Left lung (tissue), 10 donors: ENCODE results near the gene GDF10. TPM values are rescaled to one million over a fixed set of nuclear protein-coding genes. Genes with fewer than 3 reads are reported as not detected.

ENCODE experiments used
- ATAC-seq: fragments of 200-7000 bp; cut with Tn5 transposase; one replicate; pipeline ENCODE4 v1.9.1; 2020; ENCODE audit warnings: moderate library complexity
- DNase-seq, 4 donors: peaks; one replicate each; pipeline ENCODE4 v3.0.0-alpha.2; 2013 to 2020
- H3K27ac ChIP-seq, 2 donors: fragments of 200-600 bp; sonication (generic) in 1 of 2; one replicate each; pipeline versions ENCODE4 v1.5.0 to v1.8.0; 2020 to 2021
- H3K27me3 ChIP-seq, 2 donors: fragments of 200-600 bp; sonication (generic) in 1 of 2; one replicate each; pipeline versions ENCODE4 v1.5.0 to v1.8.0; 2020 to 2021
- H3K36me3 ChIP-seq, 2 donors: fragments of 200-600 bp; sonication (generic) in 1 of 2; one replicate each; pipeline versions ENCODE4 v1.5.0 to v1.8.0; 2020 to 2021
- H3K4me1 ChIP-seq, 2 donors: fragments of 200-600 bp; one replicate each; pipeline ENCODE4 v1.8.0; 2021
- H3K4me3 ChIP-seq, 2 donors: fragments of 200-600 bp; sonication (generic) in 1 of 2; one replicate each; pipeline versions ENCODE4 v1.5.0 to v1.8.0; 2020 to 2021; ENCODE audit warnings: mild to moderate bottlenecking in 1 of 2
- H3K9me3 ChIP-seq, 2 donors: fragments of 200-600 bp; sonication (generic) in 1 of 2; one replicate each; pipeline versions ENCODE4 v1.5.0 to v1.8.0; 2020 to 2021
- CTCF ChIP-seq, 2 donors: fragments of 200-600 bp; sonication (generic) in 1 of 2; IDR thresholded peaks; one replicate each; pipeline versions ENCODE4 v1.5.0 to v1.8.0; 2021; ENCODE audit warnings: antibody characterized with exemption in 2 of 2
- intact Hi-C, 2 donors: fragments of 100-400 bp; cut with DNase I; formaldehyde crosslinking; loops; one replicate each; pipeline versions ENCODE4 v1.11.2 to v1.14.2; 2022
- polyA plus RNA-seq, 6 donors: library from polyadenylated mRNA; unstranded; fragments of 120-200 nt; gene quantifications; one replicate each; pipeline ENCODE4 v1.2.1, GENCODE V29; 2013; ENCODE audit not compliant: insufficient read length in 6 of 6
- total RNA-seq, 2 donors: library from RNA; stranded (reverse); fragmentation: NEBNext Ultra II Directional; extraction: Animal tissue kit (Norgen Biotek cat#: 25700); gene quantifications; one replicate each; pipeline ENCODE4 v1.2.1, GENCODE V29; 2021
- donor health status: DM: no; HTN: yes; CAD: no.
- donor health status: DM: no; HTN: no; CAD: no.

The GDF10 gene
- total and polyA plus RNA-seq, 8 donors, result 9.4 to 169 (median 102) TPM

DNA sequence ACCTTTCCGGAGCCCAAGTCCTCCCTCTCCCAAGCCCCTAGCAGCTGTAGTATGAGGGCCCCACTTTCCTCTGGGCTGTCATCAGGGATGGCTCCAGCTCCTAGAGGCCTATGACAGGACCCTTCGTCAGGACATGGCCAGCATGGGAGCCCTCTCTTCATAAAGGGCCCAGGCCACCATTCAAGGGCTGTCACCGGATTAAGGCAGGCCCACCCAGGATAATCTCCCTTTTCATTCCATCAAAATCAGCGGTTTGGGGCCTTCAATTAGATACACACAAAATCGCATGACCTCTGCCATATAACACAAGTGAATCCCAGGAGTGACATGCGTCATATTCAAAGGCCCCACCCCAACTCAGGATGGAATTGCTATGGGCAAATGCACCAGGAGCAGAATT is 12.2 kb upstream of the GDF10 start:
- no peak overlapping the region for H3K27ac ChIP-seq
- H3K36me3 ChIP-seq, result no peaks in the 10 kb centered on the region
- DNase-seq, result no peak
- H3K4me3 ChIP-seq, result no peak overlapping the region
- H3K27me3 ChIP-seq, result no peaks in the 10 kb centered on the region
- no peaks in the 10 kb centered on the region for H3K4me1 ChIP-seq
- no peak for TF ChIP-seq CTCF (IDR thresholded peaks at IDR 0.05)
- intact Hi-C loops, result no loop called here
- no peak for ATAC-seq
- H3K9me3 ChIP-seq, result no peaks in the 10 kb centered on the region

DNA sequence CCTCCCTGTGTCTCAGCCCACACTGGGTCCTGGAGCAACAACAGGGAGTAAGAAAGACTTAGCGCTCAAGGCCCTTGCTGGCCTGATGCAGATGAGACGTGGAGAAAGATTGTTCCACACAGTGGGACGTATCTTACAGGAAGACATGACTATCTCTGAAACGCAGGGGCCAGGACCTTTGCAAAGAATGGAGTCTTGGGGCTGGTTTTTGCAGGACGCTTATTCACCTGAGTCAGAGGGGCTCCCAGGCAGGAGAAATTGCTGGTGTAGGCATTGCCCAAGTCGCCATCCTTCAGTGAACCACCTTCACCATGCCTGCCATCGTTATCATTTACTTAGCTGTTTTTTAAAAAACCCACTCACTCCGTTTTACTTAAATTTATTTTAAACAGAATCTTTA is 11.8 kb upstream of the GDF10 start:
- H3K4me3 ChIP-seq, result no peak overlapping the region
- TF ChIP-seq CTCF (IDR thresholded peaks at IDR 0.05), result no peak
- intact Hi-C loops, result no loop called here
- no peaks in the 10 kb centered on the region for H3K4me1 ChIP-seq
- no peak overlapping the region for H3K27ac ChIP-seq
- H3K27me3 ChIP-seq, result no peaks in the 10 kb centered on the region
- ATAC-seq (no peak), DNase-seq (no peak)
- H3K9me3 ChIP-seq, result no peaks in the 10 kb centered on the region
- H3K36me3 ChIP-seq, result no peaks in the 10 kb centered on the region

DNA sequence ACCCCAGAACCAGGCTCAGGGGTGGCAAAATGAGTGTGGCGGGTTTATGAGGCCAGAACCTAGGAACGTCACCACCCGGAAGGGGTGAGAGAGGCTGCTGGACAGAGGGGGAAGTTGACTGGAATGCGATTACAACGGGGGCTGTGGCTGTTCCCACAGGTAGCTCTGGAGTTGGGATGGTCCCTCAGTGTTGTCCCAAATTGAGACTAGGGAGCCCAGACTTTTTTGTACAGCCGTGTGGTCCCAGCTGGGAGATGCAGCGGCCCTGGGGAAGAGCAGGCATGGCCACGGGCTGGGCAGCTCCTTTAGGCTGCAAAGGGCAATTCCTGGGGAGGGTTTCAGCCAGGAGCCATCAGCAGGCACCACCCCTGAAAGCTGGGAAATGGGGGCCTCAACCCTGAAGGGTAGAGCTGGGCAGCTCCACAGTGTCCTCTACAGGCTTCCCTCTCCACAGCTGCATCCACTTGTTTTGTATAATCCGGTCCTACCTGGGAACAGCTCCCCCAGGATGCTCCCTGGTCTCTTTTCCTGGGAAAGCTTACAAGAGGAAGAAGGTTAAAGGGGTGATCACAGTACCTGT is 11.0 kb upstream of the GDF10 start:
- no peak for DNase-seq
- H3K27ac ChIP-seq, result no peak overlapping the region
- H3K9me3 ChIP-seq, result no peaks in the 10 kb centered on the region
- no peak for TF ChIP-seq CTCF (IDR thresholded peaks at IDR 0.05)
- H3K4me1 ChIP-seq, result no peaks in the 10 kb centered on the region
- ATAC-seq, result no peak
- intact Hi-C loops, result no loop called here
- peaks cover 0 to 5% of the 10 kb centered on the region in 2 donors for H3K27me3 ChIP-seq
- H3K36me3 ChIP-seq, result no peaks in the 10 kb centered on the region
- no peak overlapping the region for H3K4me3 ChIP-seq

GRCh38 chr10:47289921-47290320 is 10.1 kb upstream of the GDF10 start:
- intact Hi-C loops, result no loop called here
- Histone ChIP-seq H3K27ac (no peak overlapping the region), H3K4me3 (no peak overlapping the region), H3K4me1 (no peaks in the 10 kb centered on the region), H3K36me3 (no peaks in the 10 kb centered on the region), H3K9me3 (no peaks in the 10 kb centered on the region), H3K27me3 (peaks cover 0 to 11% of the 10 kb centered on the region in 2 donors)
- ATAC-seq (no peak), DNase-seq (no peak)
- TF ChIP-seq CTCF (IDR thresholded peaks at IDR 0.05), result no peak

DNA sequence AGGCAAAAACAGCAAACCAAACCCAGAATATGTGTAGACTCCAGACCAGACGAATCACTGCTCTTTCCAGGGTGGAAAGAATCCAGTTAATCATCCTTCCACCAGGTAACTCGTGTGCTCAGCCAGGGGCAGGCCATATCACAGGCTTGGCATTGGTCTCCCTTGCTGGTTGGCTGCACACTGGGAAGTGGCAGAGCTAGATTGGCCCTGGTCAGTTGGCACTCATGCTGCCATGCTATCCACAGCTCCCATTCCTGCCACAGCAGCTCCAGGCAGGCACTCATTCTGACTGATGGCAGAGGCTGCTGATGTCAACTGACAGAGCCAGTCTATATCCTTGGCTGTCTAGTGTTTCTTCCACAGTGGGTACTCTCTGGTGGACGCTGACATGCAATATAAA is 9.7 kb upstream of the GDF10 start:
- Histone ChIP-seq H3K4me1 (no peaks in the 10 kb centered on the region), H3K27ac (no peak overlapping the region), H3K36me3 (no peaks in the 10 kb centered on the region), H3K4me3 (no peak overlapping the region), H3K27me3 (peaks cover 0 to 16% of the 10 kb centered on the region in 2 donors), H3K9me3 (no peaks in the 10 kb centered on the region)
- no peak for DNase-seq
- intact Hi-C loops, result no loop called here
- no peak for TF ChIP-seq CTCF (IDR thresholded peaks at IDR 0.05)
- ATAC-seq, result no peak
